Caco-2 (cell line): ENCODE results near the gene LEMD1. TPM values are rescaled to one million over a fixed set of nuclear protein-coding genes. Genes with fewer than 3 reads are reported as not detected.

ENCODE experiments used
- BruUV-seq: library from RNA; stranded (reverse); fragments of 400-500 nt; replicated peaks from 2 replicates; lab custom pipeline; 2021; lab: Mats Ljungman, UMichigan
- CTCF ChIA-PET: fragments of 300-600 bp; sonication (Branson Sonifier 250); formaldehyde crosslinking; loops from one replicate; lab custom pipeline; 2022; ENCODE audit warnings: antibody characterized with exemption; lab: Charles Lee
- POLR2A ChIA-PET: fragments of 300-600 bp; sonication (Branson Sonifier 250); formaldehyde crosslinking; loops from one replicate; lab custom pipeline; 2022; ENCODE audit warnings: antibody characterized with exemption; lab: Charles Lee
- DNase-seq, 2 experiments: peaks; one replicate each; pipeline versions ENCODE4 v3.0.0 to v3.0.0-alpha.2; 2020 to 2022
- H3K27me3 ChIP-seq: replicated peaks from 2 replicates; pipeline ENCODE4 v1.6.0; 2011; ENCODE audit warnings: low read length; ENCODE audit not compliant: control insufficient read depth, insufficient read depth
- H3K36me3 ChIP-seq: 2 replicates; pipeline ENCODE4 v1.5.1; 2011; ENCODE audit warnings: low read length; ENCODE audit not compliant: control insufficient read depth, insufficient read depth
- H3K4me1 ChIP-seq: fragments of 250-450 bp; sonication (Bioruptor Pico); 2 replicates; pipeline ENCODE4 v1.5.1; 2020; ENCODE audit warnings: mild to moderate bottlenecking
- H3K4me3 ChIP-seq: 2 replicates; pipeline ENCODE4 v1.5.1; 2011; ENCODE audit warnings: low read depth, mild to moderate bottlenecking, control low read depth, low read length
- H3K9me3 ChIP-seq: fragments of 250-450 bp; sonication (Bioruptor Pico); 2 replicates; pipeline ENCODE4 v1.5.1; 2020; ENCODE audit warnings: mild to moderate bottlenecking, moderate library complexity
- H3K27ac Mint-ChIP-seq: one replicate; pipeline ENCODE4 v1.8.0; 2022; ENCODE audit warnings: mixed read lengths; ENCODE audit not compliant: unreplicated experiment
- H3K27me3 Mint-ChIP-seq: one replicate; pipeline ENCODE4 v1.8.0; 2022; ENCODE audit warnings: mixed read lengths; ENCODE audit not compliant: insufficient read depth, unreplicated experiment
- H3K36me3 Mint-ChIP-seq: one replicate; pipeline ENCODE4 v1.8.0; 2022; ENCODE audit warnings: mild to moderate bottlenecking, mixed read lengths; ENCODE audit not compliant: insufficient read depth, unreplicated experiment
- H3K4me1 Mint-ChIP-seq: one replicate; pipeline ENCODE4 v1.8.0; 2022; ENCODE audit warnings: low read depth, mixed read lengths; ENCODE audit not compliant: unreplicated experiment
- H3K4me3 Mint-ChIP-seq: one replicate; pipeline ENCODE4 v1.8.0; 2022; ENCODE audit warnings: mild to moderate bottlenecking, moderate library complexity, mixed read lengths; ENCODE audit not compliant: unreplicated experiment
- H3K9me3 Mint-ChIP-seq: one replicate; pipeline ENCODE4 v1.8.0; 2022; ENCODE audit warnings: mixed read lengths; ENCODE audit not compliant: unreplicated experiment
- CTCF ChIP-seq, 2 experiments: fragments of 200-600 bp in 1 of 2; IDR thresholded peaks; 1 replicate in 1 of 2; 2 replicates in 1 of 2; pipeline versions ENCODE4 v1.5.1 to v1.8.0; 2011 to 2022; ENCODE audit warnings: antibody characterized with exemption in 1 of 2, control low read depth in 1 of 2, inconsistent platforms in 1 of 2, low read depth in 1 of 2, low read length in 1 of 2, mild to moderate bottlenecking in 1 of 2, moderate library complexity in 1 of 2; ENCODE audit not compliant: insufficient read depth in 1 of 2, severe bottlenecking in 1 of 2, unreplicated experiment in 1 of 2
- intact Hi-C: fragments of 100-400 bp; cut with micrococcal nuclease; formaldehyde crosslinking; loops from one replicate; pipeline ENCODE4 v1.10.0; 2022; ENCODE audit not compliant: unreplicated experiment
- total RNA-seq: library from RNA; stranded (reverse); gene quantifications from 2 replicates; pipeline ENCODE4 v1.2.3, GENCODE V29; 2022

LEMD1 gene
- total RNA-seq, 1 experiment from 2014 or later = not detected

GRCh38 chr1:205453466-205453865 is 31.6 kb upstream of the LEMD1 start:
- intact Hi-C loops = no loop called here
- TF ChIP-seq CTCF (IDR thresholded peaks at IDR 0.05; ENCODE audit: insufficient read depth in 1 of 2, low read depth in 1 of 2, low read length in 1 of 2, severe bottlenecking in 1 of 2, unreplicated experiment in 1 of 2) = no peak
- Histone ChIP-seq H3K9me3 (no peaks in the 10 kb centered on the region), H3K27me3 (peaks cover 1% of the 10 kb centered on the region), H3K4me3 (no peak overlapping the region), H3K4me1 (peaks cover 23% of the 10 kb centered on the region), H3K36me3 (no peaks in the 10 kb centered on the region)
- ChIA-PET POLR2A (no interaction called here), CTCF (no interaction called here)
- Mint-ChIP-seq H3K36me3 (no peaks in the 10 kb centered on the region), H3K9me3 (no peaks in the 10 kb centered on the region), H3K27me3 (peaks cover 13% of the 10 kb centered on the region), H3K27ac (no peak overlapping the region), H3K4me1 (peaks cover 14% of the 10 kb centered on the region), H3K4me3 (no peak overlapping the region)
- no TSS peak for BruUV-seq
- DNase-seq = no peak

- POLR2A ChIA-PET = no interaction called here
These were observed 31.1 kb upstream of the LEMD1 start for GRCh38 chr1:205452933-205453332.

GRCh38 chr1:205452364-205452763 is 30.5 kb upstream of the LEMD1 start:
- CTCF ChIA-PET = interaction anchor here (0.7 kb wide), 1 partner anchor 14 kb away, joined by 3 read pairs; no protein-coding TSS in a partner anchor
- Mint-ChIP-seq H3K9me3 (no peaks in the 10 kb centered on the region), H3K27ac (no peak overlapping the region), H3K4me3 (no peak overlapping the region), H3K36me3 (no peaks in the 10 kb centered on the region), H3K4me1 (peaks cover 16% of the 10 kb centered on the region), H3K27me3 (peaks cover 7% of the 10 kb centered on the region)
- Histone ChIP-seq H3K4me3 (no peak overlapping the region), H3K27me3 (no peaks in the 10 kb centered on the region; the same call in 1 of the 2 replicates), H3K36me3 (no peaks in the 10 kb centered on the region), H3K4me1 (peaks cover 29% of the 10 kb centered on the region), H3K9me3 (no peaks in the 10 kb centered on the region)
- intact Hi-C loops = no loop called here
- no peak for TF ChIP-seq CTCF (IDR thresholded peaks at IDR 0.05; ENCODE audit: insufficient read depth in 1 of 2, low read depth in 1 of 2, low read length in 1 of 2, severe bottlenecking in 1 of 2, unreplicated experiment in 1 of 2)
- BruUV-seq = no TSS peak
- DNase-seq = no peak
- POLR2A ChIA-PET = no interaction called here

More at GRCh38 chr1:205452933-205453332, 31.1 kb upstream of the LEMD1 start:
- H3K27me3 ChIP-seq = no peaks in the 10 kb centered on the region; the same call in none of the 2 replicates
- H3K4me1 Mint-ChIP-seq = peaks cover 14% of the 10 kb centered on the region
- no peaks in the 10 kb centered on the region for H3K36me3 Mint-ChIP-seq
- H3K9me3 Mint-ChIP-seq = no peaks in the 10 kb centered on the region
- no peak for DNase-seq
- CTCF ChIA-PET = interaction anchor here (0.7 kb wide), 1 partner anchor 15 kb away, joined by 3 read pairs; no protein-coding TSS in a partner anchor
- no peaks in the 10 kb centered on the region for H3K9me3 ChIP-seq
- no TSS peak for BruUV-seq
- peaks cover 25% of the 10 kb centered on the region for H3K4me1 ChIP-seq
- H3K36me3 ChIP-seq = no peaks in the 10 kb centered on the region
- no peak for TF ChIP-seq CTCF (IDR thresholded peaks at IDR 0.05; ENCODE audit: insufficient read depth in 1 of 2, low read depth in 1 of 2, low read length in 1 of 2, severe bottlenecking in 1 of 2, unreplicated experiment in 1 of 2)
- no peak overlapping the region for H3K4me3 ChIP-seq
- intact Hi-C loops = no loop called here
- H3K27me3 Mint-ChIP-seq = peaks cover 10% of the 10 kb centered on the region
- H3K4me3 Mint-ChIP-seq = no peak overlapping the region
- no peak overlapping the region for H3K27ac Mint-ChIP-seq
